Measurements from ENCODE around the gene PIPOX.
A peak's percentile ranks its signal among the peaks of the same experiment; 100 is the strongest.
"Not testable (repeated sequence)": the region's sequence is repeated elsewhere in the genome, so short reads cannot be mapped to it uniquely, and the experiment has no call there.

The PIPOX gene

DNA sequence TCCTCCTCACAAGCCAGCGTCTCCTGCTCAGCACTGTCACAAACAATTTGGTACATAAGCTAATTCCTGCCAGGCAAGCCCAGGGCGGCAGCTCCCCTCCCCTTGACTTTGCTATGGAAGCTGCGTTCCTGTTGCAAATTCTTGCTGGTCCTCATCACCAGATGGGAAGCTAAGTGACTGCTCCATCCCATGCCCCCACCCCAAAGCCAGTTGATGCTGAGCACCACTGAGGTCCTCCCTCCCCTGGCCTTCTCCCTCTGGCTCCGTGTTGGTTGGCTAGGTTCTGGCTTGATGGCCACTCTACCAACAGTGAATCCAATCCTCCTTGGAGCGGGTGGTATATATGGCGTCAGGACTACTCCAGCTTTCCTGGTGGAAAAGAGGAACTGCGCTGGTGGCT lies 34.4 kb downstream of the PIPOX start:
- DNase-seq = no peak

DNA sequence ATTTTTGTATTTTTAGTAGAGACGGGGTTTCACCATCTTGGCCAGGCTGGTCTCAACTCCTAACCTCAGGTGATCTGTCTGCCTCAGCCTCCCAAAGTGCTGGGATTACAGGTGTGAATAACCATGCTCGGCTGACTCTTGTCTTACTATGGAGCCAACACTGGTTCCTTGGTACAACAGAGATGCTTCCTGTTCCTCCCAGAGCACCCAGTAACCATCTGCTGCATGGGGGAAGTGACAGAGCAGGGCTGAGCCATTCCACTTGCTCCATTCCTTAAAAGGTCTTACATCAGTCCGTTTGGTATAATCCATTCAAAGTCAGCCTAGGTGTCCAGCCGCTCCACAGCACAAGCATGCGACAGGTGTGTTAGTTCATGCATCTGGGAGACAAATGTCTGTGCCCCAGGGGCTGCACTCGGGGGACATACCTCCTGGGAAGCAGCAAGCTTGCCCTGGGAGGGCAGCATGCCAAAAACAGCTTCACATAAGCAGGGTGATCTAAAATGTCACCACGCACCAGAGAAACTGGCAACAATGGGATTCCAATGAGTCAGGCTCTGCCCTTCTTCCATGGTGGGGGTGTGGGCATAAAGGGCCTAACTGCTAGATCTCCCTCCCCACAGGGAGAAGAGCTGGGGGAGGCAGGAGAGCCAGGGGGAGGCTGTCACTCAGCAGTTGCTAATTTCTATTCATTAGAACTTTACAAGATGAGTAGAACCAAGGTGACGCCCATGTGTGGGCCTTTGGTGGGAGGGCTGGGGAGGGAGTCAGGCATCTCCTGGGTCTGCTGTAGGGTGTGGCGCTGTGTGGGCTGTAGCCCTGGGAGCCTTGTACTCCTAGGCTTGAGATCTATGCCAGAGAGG lies 35.5 kb downstream of the PIPOX start:
- DNase-seq = peak in 1 of 3 donors; percentile 23

DNA sequence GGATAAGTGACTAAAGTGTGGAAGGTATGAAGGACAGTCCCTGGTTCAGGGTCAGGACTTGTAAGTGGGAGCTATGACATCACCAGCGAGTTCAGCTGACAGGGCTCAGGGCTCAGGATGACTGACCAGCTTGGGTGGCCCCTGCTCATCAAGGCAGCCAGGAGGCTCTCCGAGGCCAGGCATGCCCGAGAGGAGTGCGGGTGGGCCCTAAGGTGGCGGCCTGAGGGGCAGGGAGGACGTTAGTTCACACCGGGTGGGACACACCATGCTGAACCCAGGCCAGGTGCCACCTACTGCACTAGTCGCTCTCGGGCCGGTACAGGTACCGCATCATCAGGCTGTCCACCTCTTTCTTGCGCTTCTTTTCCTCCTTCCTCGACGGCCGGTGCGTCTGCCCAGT lies 36.5 kb downstream of the PIPOX start:
- DNase-seq = peak in 1 of 3 donors; percentile 10

GRCh38 chr17:29079887-29080286 lies 36.9 kb downstream of the PIPOX start:
- no peak for DNase-seq

DNA sequence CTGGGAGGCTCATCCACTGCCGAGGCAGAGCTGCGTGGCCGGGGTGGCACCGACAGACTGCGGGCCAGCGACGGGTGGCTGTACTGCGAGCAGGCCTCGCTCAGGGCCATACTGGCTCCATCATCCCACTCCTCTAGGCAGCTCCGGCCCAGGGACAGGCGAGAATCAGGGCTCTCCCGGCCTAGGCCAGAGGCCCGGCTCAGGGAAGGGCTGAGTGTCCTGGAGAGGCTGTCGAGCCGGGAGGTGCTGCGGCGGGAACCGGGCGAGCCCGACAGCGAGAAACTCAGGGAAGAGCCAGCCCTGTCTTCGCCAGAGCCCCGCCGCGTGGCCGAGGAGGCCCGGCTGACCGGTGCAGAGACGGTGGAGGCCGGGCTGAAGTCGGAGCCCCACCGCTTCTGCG lies 37.4 kb downstream of the PIPOX start:
- DNase-seq = no peak

GRCh38 chr17:29080965-29081364 lies 38.0 kb downstream of the PIPOX start:
- DNase-seq = no peak

GRCh38 chr17:29084541-29085146 lies 41.7 kb downstream of the PIPOX start:
- no peak for DNase-seq

DNA sequence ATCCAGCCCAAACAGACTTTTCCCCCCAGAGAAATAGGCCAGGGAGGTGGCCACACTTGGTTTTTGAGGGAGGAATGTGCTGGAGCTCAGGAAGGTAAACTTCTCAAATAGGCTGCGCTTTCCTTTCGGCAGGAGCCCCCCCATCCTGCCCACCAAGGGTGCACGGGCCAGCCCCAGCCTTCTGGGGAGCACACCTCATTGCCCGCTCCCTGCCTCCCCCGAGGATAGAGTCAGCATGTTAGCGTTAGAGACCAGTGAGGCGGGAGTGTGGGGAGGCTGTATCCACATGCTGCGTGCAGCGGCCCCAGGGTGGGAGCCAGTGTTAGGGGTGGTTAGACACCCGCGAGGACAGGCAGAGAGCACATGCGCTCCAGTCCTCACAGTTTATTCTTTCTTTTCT lies 42.3 kb downstream of the PIPOX start:
- no peak for DNase-seq

DNA sequence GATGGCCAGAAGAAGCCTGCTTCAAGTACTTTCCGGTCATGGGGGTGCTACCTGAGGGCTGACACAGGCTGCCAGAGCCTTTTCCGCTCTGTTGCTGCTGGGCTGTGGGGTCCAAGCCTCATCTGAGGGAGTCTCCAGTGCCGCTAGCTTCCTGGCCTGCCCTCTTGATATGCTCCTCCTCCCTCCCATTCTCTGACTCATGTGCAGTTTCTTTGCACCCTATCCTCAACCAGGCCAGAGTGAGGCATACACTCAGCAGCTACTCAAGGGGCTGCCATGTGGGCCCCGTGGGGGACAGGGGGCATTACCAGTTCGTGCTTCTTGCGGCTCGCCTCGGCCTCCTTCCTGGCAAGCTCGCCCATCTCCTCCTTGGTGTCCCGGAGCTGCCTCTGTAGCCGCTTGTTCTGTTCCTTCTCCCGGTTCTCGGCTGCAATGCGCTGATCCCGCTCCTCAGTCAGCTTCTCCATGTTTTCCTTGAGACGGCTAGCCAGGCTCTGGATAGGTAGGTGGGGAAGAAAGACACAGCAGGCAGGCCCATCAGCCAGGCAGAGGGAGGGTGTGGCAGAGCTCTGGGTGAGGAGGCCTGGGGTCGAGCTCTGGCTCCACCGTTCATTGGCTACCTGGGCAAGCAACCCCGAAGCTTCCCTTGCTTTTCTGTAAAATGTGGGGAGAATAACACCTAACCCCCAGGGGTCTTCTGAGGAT lies 43.8 kb downstream of the PIPOX start:
- DNase-seq = no peak

- not testable (repeated sequence) for DNase-seq
Measured at GRCh38 chr17:29088782-29089181, 45.8 kb downstream of the PIPOX start.

GRCh38 chr17:29089601-29090044 lies 46.7 kb downstream of the PIPOX start:
- no peak for DNase-seq

- no peak for DNase-seq
Measured at GRCh38 chr17:29090108-29090507, 47.2 kb downstream of the PIPOX start.

DNA sequence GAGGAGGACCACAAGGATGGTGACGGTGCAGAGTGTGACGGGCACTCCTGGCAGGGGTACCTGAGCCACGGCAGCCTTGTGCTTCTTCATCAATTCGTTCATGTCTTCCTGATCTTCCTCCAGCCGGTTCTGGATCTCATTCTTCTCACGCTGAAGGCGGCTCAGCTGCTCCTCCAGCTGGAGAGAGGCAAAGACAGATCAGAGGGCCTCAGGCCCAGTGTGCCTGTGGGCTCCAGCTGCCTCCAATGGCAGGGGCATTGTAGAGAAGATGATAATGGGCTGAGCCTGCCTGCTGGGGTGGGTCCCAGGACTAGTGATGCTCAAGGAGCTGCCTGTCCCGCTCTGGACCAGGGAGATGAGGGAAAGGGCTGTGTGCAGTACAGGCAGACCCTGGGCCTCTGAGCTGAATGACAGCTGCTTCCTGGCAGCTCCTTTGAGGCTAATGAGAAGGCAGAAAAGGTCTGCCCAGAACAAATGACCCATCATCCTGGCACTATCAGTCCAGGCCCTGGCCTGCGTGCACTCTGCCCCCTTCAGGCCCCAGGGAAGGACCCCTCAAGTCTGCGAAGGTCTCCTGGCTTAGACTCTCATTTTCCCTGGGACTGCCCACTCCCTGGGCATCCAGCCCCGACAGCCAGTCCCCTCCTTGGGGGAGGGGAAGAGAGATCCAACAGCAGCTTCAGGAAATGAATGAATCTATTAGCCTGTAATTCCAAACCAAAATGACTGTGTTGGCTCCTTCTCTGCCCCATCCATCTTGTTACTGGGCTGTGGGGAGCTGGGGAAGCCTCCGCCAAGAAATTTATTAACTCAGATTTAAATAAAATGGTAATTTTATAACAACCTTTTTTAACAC lies 48.0 kb downstream of the PIPOX start:
- DNase-seq = no peak

- no peak for DNase-seq
Measured at GRCh38 chr17:29091606-29092289, 48.8 kb downstream of the PIPOX start.

DNA sequence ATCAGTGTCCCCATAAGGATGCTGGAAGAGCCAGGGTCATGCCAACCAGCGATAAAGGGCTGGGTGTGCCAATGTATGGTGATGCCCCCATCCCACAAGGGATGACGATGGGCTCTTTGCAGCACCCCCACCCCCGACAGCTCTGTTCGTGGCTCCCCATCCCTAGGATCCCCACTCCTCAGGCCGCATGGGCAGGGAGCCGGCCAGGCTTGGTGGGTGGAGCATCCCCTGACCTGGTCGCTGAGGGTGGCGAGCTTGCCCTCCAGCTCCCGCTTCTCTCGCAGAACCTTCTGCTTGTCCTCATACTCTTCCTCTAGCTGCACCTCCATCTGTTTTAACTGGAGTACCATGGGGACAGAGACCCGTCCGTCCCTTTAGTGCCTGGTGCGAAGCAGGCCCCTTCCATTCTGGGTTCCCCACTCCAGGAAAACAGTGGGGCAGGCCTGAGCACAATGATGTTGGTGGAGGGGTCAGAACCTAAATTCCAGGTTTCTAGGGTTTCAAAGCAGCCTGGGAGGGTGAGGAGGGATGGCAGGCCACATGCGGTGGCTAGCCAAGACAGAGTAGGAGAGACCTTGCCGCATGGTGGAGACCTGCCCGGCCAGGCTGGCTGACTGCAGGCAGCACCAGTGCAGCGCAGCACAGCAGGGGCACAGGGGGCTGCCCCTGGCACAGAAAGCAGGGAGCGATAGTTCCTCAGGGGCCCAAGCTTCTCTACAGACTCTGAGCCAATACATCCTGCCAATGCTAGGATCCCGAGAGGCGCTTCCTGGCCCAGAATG lies 50.3 kb downstream of the PIPOX start:
- no peak for DNase-seq

- no peak for DNase-seq
Measured at GRCh38 chr17:29094101-29094708, 51.3 kb downstream of the PIPOX start.

- no peak for DNase-seq
Measured at GRCh38 chr17:29095439-29095838, 52.5 kb downstream of the PIPOX start.

- DNase-seq = no peak
Measured at GRCh38 chr17:29096094-29096493, 53.2 kb downstream of the PIPOX start.

GRCh38 chr17:29099527-29099926 lies 56.6 kb downstream of the PIPOX start:
- no peak for DNase-seq

DNA sequence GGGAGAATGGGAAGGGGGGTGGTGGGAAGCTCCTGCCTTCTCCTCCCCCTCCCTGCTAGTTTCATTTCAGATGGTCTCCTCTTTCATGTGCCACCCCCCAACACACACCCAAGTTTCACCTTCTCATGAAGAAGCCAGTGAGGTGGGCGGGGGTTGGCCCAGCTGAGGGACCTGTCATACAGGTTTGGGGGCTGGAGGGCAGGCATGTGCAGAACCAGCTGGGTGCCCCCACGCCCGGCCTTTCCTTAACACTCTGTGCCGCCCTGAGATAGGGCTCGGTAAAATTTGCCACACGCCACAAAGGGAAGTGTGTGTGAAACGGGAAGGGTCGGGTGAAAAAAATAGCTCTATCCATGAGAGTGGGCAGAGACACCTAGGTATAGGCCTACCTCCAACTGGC lies 57.4 kb downstream of the PIPOX start:
- no peak for DNase-seq

DNA sequence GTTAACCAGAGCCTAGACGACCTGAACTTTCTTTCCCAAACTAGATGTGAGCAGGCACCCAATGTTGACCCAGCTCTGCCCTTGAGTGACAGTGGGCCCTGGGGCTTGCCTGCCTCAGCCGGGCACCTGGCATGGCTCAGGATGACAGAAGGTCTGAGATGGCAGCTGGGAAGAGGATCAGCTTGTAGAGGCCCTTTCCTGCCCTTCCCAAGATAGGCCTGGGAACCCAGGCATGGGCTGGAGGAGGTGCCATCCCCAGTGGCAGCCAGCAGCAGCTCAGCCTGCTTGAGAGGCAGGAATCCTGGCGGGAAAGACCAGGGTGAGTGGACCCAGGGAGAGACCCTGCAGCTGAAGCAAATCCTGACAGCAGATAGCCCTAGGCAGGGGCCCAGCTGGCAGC lies 59.1 kb downstream of the PIPOX start:
- no peak for DNase-seq

All from suppressor macrophage treated with lipopolysaccharide for 1 hour (primary cell).